Activated B cell treated with CpG ODN at 0.5 μM for 24 hours (primary cell): ENCODE measurements around the gene STIM1. TPM values are rescaled to one million over a fixed set of nuclear protein-coding genes. Genes with fewer than 3 reads are reported as not detected.
A peak's percentile ranks its signal among the peaks of the same experiment; 100 is the strongest.

Experiments used
- ATAC-seq: fragments of 200-7000 bp; cut with Tn5 transposase; one replicate; pipeline ENCODE4 v1.10.0; 2021; ENCODE audit warnings: low read depth, mild to moderate bottlenecking, moderate library complexity
- CTCF ChIA-PET: fragments of 350-600 bp; sonication (Branson Sonifier 250); formaldehyde crosslinking; loops from one replicate; lab custom pipeline; 2021; ENCODE audit warnings: antibody characterized with exemption; lab: Charles Lee
- POLR2A ChIA-PET: fragments of 350-600 bp; sonication (Branson Sonifier 250); formaldehyde crosslinking; loops from one replicate; lab custom pipeline; 2021; ENCODE audit warnings: antibody characterized with exemption; lab: Charles Lee
- DNase-seq: peaks from one replicate; pipeline ENCODE4 v3.0.0; 2022
- H3K27ac Mint-ChIP-seq: one replicate; pipeline ENCODE4 v1.8.0; 2020; ENCODE audit warnings: mixed read lengths
- H3K27me3 Mint-ChIP-seq: one replicate; pipeline ENCODE4 v1.8.0; 2021; ENCODE audit warnings: mixed read lengths
- H3K36me3 Mint-ChIP-seq: one replicate; pipeline ENCODE4 v1.8.0; 2021; ENCODE audit warnings: low read depth, mixed read lengths
- H3K4me1 Mint-ChIP-seq: one replicate; pipeline ENCODE4 v1.8.0; 2021; ENCODE audit warnings: mixed read lengths
- H3K4me3 Mint-ChIP-seq: one replicate; pipeline ENCODE4 v1.8.0; 2020; ENCODE audit warnings: mild to moderate bottlenecking, mixed read lengths
- H3K9me3 Mint-ChIP-seq: one replicate; pipeline ENCODE4 v1.8.0; 2020; ENCODE audit warnings: mixed read lengths
- CTCF ChIP-seq: fragments of 200-600 bp; IDR thresholded peaks from one replicate; pipeline ENCODE4 v1.8.0; 2022; ENCODE audit warnings: antibody characterized with exemption, mild to moderate bottlenecking
- intact Hi-C: fragments of 100-400 bp; cut with micrococcal nuclease; formaldehyde crosslinking; loops from one replicate; pipeline ENCODE4 v1.15.1; 2024
- total RNA-seq: library from RNA; stranded (reverse); gene quantifications from 2 replicates; pipeline ENCODE4 v1.2.3, GENCODE V29; 2022

Gene STIM1
- total RNA-seq, 1 donor from 2014 or later = 38.4 TPM

DNA sequence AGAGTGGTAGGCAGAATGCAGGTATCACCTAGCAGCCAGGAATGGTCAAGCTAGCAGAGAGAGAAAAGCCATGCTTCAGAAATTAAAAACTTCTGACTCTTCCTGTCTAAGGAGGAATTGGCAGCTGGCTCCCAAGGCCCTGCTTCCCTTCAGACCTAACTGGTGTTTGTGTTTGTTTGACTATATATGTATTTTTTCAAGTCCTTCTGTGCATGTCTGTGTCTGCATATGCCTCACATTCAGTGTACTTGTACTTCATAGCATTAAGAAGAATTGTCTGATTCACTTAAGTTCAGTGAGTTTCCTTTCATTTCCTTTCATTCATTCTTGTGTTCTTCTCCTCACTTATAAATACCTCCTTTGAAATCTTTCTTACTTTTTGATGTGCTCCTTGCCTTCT is 130.2 kb downstream of the STIM1 start:
- Mint-ChIP-seq H3K36me3 (peaks cover 30% of the 10 kb centered on the region), H3K4me1 (peaks cover 42% of the 10 kb centered on the region), H3K27ac (no peak overlapping the region), H3K4me3 (no peak overlapping the region), H3K27me3 (no peaks in the 10 kb centered on the region), H3K9me3 (peaks cover 5% of the 10 kb centered on the region)
- intact Hi-C loops = loop anchor here (1.0 to 2.0 kb wide), 2 partner anchors 131 to 136 kb away; partner anchors contain the start of gene STIM1
- ChIA-PET CTCF (interaction anchor here (1.3 to 2.3 kb wide), 3 partner anchors 130 to 177 kb away, joined by 4 to 29 read pairs (median 5); partner anchors contain the start of genes PGAP2 and STIM1), POLR2A (interaction anchor here (2.5 kb wide), 1 partner anchor 131 kb away, joined by 15 read pairs; the partner anchor contains the start of gene STIM1)
- no peak for TF ChIP-seq CTCF
- ATAC-seq = no peak
- no peak for DNase-seq

DNA sequence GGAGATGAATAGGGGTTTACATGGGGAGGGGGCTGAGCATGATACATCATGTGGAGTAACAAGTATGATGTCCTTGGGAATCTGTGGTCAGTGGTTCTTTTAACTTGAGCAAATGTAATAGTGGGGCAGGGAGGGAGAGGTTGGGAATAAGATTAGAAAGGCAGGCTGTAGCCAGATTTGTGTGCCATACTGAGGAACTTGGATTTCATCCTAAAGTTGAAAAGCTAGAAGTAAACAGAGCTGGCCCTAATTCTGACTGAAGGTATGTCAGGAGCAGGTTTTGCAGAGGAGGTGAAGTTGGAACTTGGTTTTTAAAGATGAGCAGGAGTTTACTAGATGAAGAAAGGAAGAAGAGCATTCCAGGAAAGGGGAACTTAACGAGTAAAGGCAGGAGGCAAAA is 130.8 kb downstream of the STIM1 start:
- ChIA-PET POLR2A (no interaction called here), CTCF (interaction anchor here (1.6 to 2.0 kb wide), 2 partner anchors 136 to 138 kb away, joined by 3 to 5 read pairs; no protein-coding TSS in a partner anchor)
- Mint-ChIP-seq H3K36me3 (peaks cover 32% of the 10 kb centered on the region), H3K27ac (no peak overlapping the region), H3K4me3 (no peak overlapping the region), H3K9me3 (peaks cover 5% of the 10 kb centered on the region), H3K4me1 (peaks cover 42% of the 10 kb centered on the region), H3K27me3 (no peaks in the 10 kb centered on the region)
- no peak for ATAC-seq
- no peak for TF ChIP-seq CTCF
- intact Hi-C loops = no loop called here
- no peak for DNase-seq

GRCh38 chr11:3989276-3989920 is 133.9 kb downstream of the STIM1 start:
- ChIA-PET CTCF (no interaction called here), POLR2A (interaction anchor here (0.6 kb wide), 1 partner anchor 148 kb away, joined by 3 read pairs; the partner anchor contains the start of gene RHOG)
- intact Hi-C loops = no loop called here
- Mint-ChIP-seq H3K27me3 (no peaks in the 10 kb centered on the region), H3K4me1 (peaks cover 22% of the 10 kb centered on the region), H3K27ac (peak overlapping the region; percentile 57), H3K4me3 (no peak overlapping the region), H3K9me3 (peaks cover 8% of the 10 kb centered on the region), H3K36me3 (peaks cover 44% of the 10 kb centered on the region)
- no peak for ATAC-seq
- no peak for TF ChIP-seq CTCF
- DNase-seq = no peak

GRCh38 chr11:3989921-3990290 is 134.4 kb downstream of the STIM1 start:
- H3K36me3 Mint-ChIP-seq = peaks cover 48% of the 10 kb centered on the region
- TF ChIP-seq CTCF = no peak
- no peak overlapping the region for H3K4me3 Mint-ChIP-seq
- H3K27me3 Mint-ChIP-seq = no peaks in the 10 kb centered on the region
- DNase-seq (no peak), ATAC-seq (no peak)
- CTCF ChIA-PET = no interaction called here
- POLR2A ChIA-PET = interaction anchor here (0.6 kb wide), 1 partner anchor 149 kb away, joined by 3 read pairs; the partner anchor contains the start of gene RHOG
- intact Hi-C loops = no loop called here
- peaks cover 11% of the 10 kb centered on the region for H3K9me3 Mint-ChIP-seq
- H3K27ac Mint-ChIP-seq = no peak overlapping the region
- peaks cover 20% of the 10 kb centered on the region for H3K4me1 Mint-ChIP-seq

DNA sequence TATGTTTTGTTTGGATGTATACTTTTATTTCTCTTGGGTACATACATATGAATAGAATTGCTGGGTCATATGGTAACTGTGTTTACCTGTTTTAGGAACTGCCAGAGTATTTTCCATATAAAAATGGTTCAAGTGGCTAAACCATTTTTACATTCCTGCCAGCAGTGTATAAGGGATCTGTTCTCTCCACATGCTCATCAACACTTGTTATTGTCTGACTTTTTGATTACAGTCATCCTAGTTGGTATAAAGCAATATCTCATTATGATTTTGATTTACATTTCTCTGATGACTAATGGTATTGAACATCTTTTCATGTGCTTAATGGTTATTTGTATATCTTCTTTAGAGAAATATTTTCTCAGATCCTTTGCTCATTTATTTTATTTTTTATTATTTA is 134.9 kb downstream of the STIM1 start:
- H3K4me1 Mint-ChIP-seq = peaks cover 20% of the 10 kb centered on the region
- CTCF ChIA-PET = no interaction called here
- POLR2A ChIA-PET = no interaction called here
- no peak for DNase-seq
- H3K9me3 Mint-ChIP-seq = peaks cover 15% of the 10 kb centered on the region
- TF ChIP-seq CTCF = no peak
- no peak overlapping the region for H3K27ac Mint-ChIP-seq
- no peak overlapping the region for H3K4me3 Mint-ChIP-seq
- intact Hi-C loops = no loop called here
- no peaks in the 10 kb centered on the region for H3K27me3 Mint-ChIP-seq
- ATAC-seq = no peak
- peaks cover 52% of the 10 kb centered on the region for H3K36me3 Mint-ChIP-seq
